Prostate gland (tissue), 2 donors: ENCODE results near the gene AKNA.

Experiments
- POLR2A ChIP-seq: fragments of 450-650 bp; IDR thresholded peaks from one replicate; pipeline ENCODE4 v1.6.1; 2016; ENCODE audit warnings: antibody characterized with exemption, mild to moderate bottlenecking
- POLR2AphosphoS5 ChIP-seq: sonication (generic); formaldehyde crosslinking; IDR thresholded peaks from one replicate; pipeline ENCODE4 v1.6.1; 2017; ENCODE audit warnings: antibody characterized with exemption
- TF ChIP-seq, protein P1 (sequence below), 4 experiments: fragments of 200-600 bp in 2 of 4; fragments of 450-650 bp in 2 of 4; sonication (generic) in 2 of 4; IDR thresholded peaks; 1 replicate in 3 of 4; 2 replicates in 1 of 4; pipeline ENCODE4 v1.5.1; 2016 to 2019; ENCODE audit warnings: antibody characterized with exemption in 4 of 4, mild to moderate bottlenecking in 2 of 4, moderate library complexity in 2 of 4

DNA sequence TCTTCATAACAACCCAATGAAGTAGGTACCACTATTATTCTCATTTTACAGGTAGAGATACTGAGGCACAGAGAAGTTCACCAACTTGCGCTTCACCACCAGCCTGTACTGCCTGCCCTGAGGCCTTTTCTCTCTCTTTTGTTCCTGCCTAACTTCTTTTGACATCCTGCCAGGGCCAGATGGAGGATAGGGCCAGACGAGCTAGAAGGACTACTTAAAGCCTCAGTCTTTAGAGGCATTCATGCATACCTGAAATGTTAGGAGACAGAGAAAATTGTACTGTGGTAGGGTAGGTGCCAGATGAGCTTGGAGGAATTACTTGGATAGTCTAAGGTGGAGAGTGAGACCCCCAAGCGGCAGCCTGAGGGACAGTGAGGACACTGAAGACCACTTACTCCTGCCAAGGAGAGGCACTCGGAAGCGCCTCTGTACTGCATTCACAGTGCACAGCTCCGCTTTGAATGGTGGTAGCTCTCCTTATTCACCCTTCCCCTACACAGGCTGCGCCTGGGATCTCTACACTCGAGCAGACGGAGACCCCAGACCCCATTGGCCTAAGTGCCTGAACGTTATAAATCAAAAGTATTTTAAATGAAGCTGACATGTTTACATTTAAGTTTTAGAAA, 71.1 kb downstream of the AKNA start:
- TF ChIP-seq POLR2A (no peak), POLR2AphosphoS5 (no peak)
- TF ChIP-seq, protein P1, sequence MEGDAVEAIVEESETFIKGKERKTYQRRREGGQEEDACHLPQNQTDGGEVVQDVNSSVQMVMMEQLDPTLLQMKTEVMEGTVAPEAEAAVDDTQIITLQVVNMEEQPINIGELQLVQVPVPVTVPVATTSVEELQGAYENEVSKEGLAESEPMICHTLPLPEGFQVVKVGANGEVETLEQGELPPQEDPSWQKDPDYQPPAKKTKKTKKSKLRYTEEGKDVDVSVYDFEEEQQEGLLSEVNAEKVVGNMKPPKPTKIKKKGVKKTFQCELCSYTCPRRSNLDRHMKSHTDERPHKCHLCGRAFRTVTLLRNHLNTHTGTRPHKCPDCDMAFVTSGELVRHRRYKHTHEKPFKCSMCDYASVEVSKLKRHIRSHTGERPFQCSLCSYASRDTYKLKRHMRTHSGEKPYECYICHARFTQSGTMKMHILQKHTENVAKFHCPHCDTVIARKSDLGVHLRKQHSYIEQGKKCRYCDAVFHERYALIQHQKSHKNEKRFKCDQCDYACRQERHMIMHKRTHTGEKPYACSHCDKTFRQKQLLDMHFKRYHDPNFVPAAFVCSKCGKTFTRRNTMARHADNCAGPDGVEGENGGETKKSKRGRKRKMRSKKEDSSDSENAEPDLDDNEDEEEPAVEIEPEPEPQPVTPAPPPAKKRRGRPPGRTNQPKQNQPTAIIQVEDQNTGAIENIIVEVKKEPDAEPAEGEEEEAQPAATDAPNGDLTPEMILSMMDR (IDR thresholded peaks at IDR 0.05) = no peak
